ENCODE results near the gene UBASH3A. TPM values are rescaled to one million over a fixed set of nuclear protein-coding genes. Genes with fewer than 3 reads are reported as not detected.

Gene UBASH3A
- total RNA-seq, 1 experiment from 2014 or later, result not detected

GRCh38 chr21:42426424-42426823 is 22.7 kb downstream of the UBASH3A start:
- Mint-ChIP-seq H3K4me3 (ENCODE audit: unreplicated experiment) (no peak overlapping the region), H3K27me3 (ENCODE audit: insufficient read depth, unreplicated experiment) (peaks cover 69% of the 10 kb centered on the region), H3K9me3 (ENCODE audit: unreplicated experiment) (no peaks in the 10 kb centered on the region), H3K36me3 (ENCODE audit: insufficient read depth, unreplicated experiment) (no peaks in the 10 kb centered on the region), H3K4me1 (ENCODE audit: insufficient read depth, unreplicated experiment) (no peaks in the 10 kb centered on the region), H3K27ac (ENCODE audit: low read depth, unreplicated experiment) (no peak overlapping the region)
- no peak for DNase-seq (ENCODE audit: unreplicated experiment)
- no TSS peak for BruUV-seq (replicated peaks)
- no peak for TF ChIP-seq CTCF (IDR thresholded peaks at IDR 0.05; ENCODE audit: unreplicated experiment)
- intact Hi-C loops (cut with micrococcal nuclease), result no loop called here
- ChIA-PET CTCF (interaction anchor here (0.6 kb wide), 1 partner anchor 116 kb away, joined by 3 read pairs; no protein-coding TSS in a partner anchor), POLR2A (interaction anchor here (0.7 kb wide), 1 partner anchor 36 kb away, joined by 3 read pairs; no protein-coding TSS in a partner anchor)

- H3K27me3 Mint-ChIP-seq (ENCODE audit: insufficient read depth, unreplicated experiment), result peaks cover 69% of the 10 kb centered on the region
- no peak for DNase-seq (ENCODE audit: unreplicated experiment)
- H3K9me3 Mint-ChIP-seq (ENCODE audit: unreplicated experiment), result no peaks in the 10 kb centered on the region
- H3K36me3 Mint-ChIP-seq (ENCODE audit: insufficient read depth, unreplicated experiment), result no peaks in the 10 kb centered on the region
- no peak overlapping the region for H3K4me3 Mint-ChIP-seq (ENCODE audit: unreplicated experiment)
- no TSS peak for BruUV-seq (replicated peaks)
- ChIA-PET CTCF (no interaction called here), POLR2A (interaction anchor here (0.7 kb wide), 1 partner anchor 36 kb away, joined by 3 read pairs; no protein-coding TSS in a partner anchor)
- H3K4me1 Mint-ChIP-seq (ENCODE audit: insufficient read depth, unreplicated experiment), result no peaks in the 10 kb centered on the region
- intact Hi-C loops (cut with micrococcal nuclease), result no loop called here
- no peak overlapping the region for H3K27ac Mint-ChIP-seq (ENCODE audit: low read depth, unreplicated experiment)
- TF ChIP-seq CTCF (IDR thresholded peaks at IDR 0.05; ENCODE audit: unreplicated experiment), result no peak
Measured at GRCh38 chr21:42426876-42427480, 23.3 kb downstream of the UBASH3A start.

GRCh38 chr21:42427809-42428419 is 24.2 kb downstream of the UBASH3A start:
- H3K27me3 Mint-ChIP-seq (ENCODE audit: insufficient read depth, unreplicated experiment), result peaks cover 69% of the 10 kb centered on the region
- DNase-seq (ENCODE audit: unreplicated experiment), result no peak
- no peaks in the 10 kb centered on the region for H3K36me3 Mint-ChIP-seq (ENCODE audit: insufficient read depth, unreplicated experiment)
- POLR2A ChIA-PET, result no interaction called here
- H3K4me3 Mint-ChIP-seq (ENCODE audit: unreplicated experiment), result no peak overlapping the region
- H3K4me1 Mint-ChIP-seq (ENCODE audit: insufficient read depth, unreplicated experiment), result no peaks in the 10 kb centered on the region
- no peak overlapping the region for H3K27ac Mint-ChIP-seq (ENCODE audit: low read depth, unreplicated experiment)
- CTCF ChIA-PET, result interaction anchor here (0.5 kb wide), 1 partner anchor 298 kb away, joined by 4 read pairs; no protein-coding TSS in a partner anchor
- intact Hi-C loops (cut with micrococcal nuclease), result no loop called here
- no peaks in the 10 kb centered on the region for H3K9me3 Mint-ChIP-seq (ENCODE audit: unreplicated experiment)
- no TSS peak for BruUV-seq (replicated peaks)
- TF ChIP-seq CTCF (IDR thresholded peaks at IDR 0.05; ENCODE audit: unreplicated experiment), result no peak

GRCh38 chr21:42429021-42429420 is 25.3 kb downstream of the UBASH3A start:
- CTCF ChIA-PET, result interaction anchor here (1.2 kb wide), 1 partner anchor 119 kb away, joined by 4 read pairs; no protein-coding TSS in a partner anchor
- intact Hi-C loops (cut with micrococcal nuclease), result no loop called here
- no peak for TF ChIP-seq CTCF (IDR thresholded peaks at IDR 0.05; ENCODE audit: unreplicated experiment)
- Mint-ChIP-seq H3K4me3 (ENCODE audit: unreplicated experiment) (no peak overlapping the region), H3K9me3 (ENCODE audit: unreplicated experiment) (no peaks in the 10 kb centered on the region), H3K27ac (ENCODE audit: low read depth, unreplicated experiment) (no peak overlapping the region), H3K36me3 (ENCODE audit: insufficient read depth, unreplicated experiment) (no peaks in the 10 kb centered on the region), H3K4me1 (ENCODE audit: insufficient read depth, unreplicated experiment) (peaks cover 3% of the 10 kb centered on the region), H3K27me3 (ENCODE audit: insufficient read depth, unreplicated experiment) (peaks cover 67% of the 10 kb centered on the region)
- DNase-seq (ENCODE audit: unreplicated experiment), result no peak
- no TSS peak for BruUV-seq (replicated peaks)
- POLR2A ChIA-PET, result no interaction called here

All from MCF 10A (cell line).